HG03432 (cell line): ENCODE data around the gene SGIP1.

ENCODE experiments used
- ATAC-seq: cut with Tn5 transposase; IDR thresholded peaks from one replicate; pipeline ENCODE4 v1.9.1; 2021; ENCODE audit warnings: mild to moderate bottlenecking, moderate library complexity; ENCODE audit not compliant: unreplicated experiment

SGIP1 gene

GRCh38 chr1:66599899-66600737 lies 66.2 kb downstream of the SGIP1 start:
- no peak for ATAC-seq

GRCh38 chr1:66605419-66605997 lies 71.6 kb downstream of the SGIP1 start:
- no peak for ATAC-seq

GRCh38 chr1:66606362-66607065 lies 72.6 kb downstream of the SGIP1 start:
- ATAC-seq, result no peak

- no peak for ATAC-seq
Observed at GRCh38 chr1:66607458-66607857, 73.5 kb downstream of the SGIP1 start.

- ATAC-seq, result no peak
Observed at GRCh38 chr1:66613187-66613586, 79.2 kb downstream of the SGIP1 start.

- no peak for ATAC-seq
Observed at GRCh38 chr1:66617362-66618184, 83.6 kb downstream of the SGIP1 start.

GRCh38 chr1:66618390-66618789 lies 84.4 kb downstream of the SGIP1 start:
- ATAC-seq, result no peak

GRCh38 chr1:66623812-66624211 lies 89.9 kb downstream of the SGIP1 start:
- no peak for ATAC-seq

- no peak for ATAC-seq
Observed at GRCh38 chr1:66624412-66625060, 90.6 kb downstream of the SGIP1 start.

GRCh38 chr1:66626261-66626660 lies 92.3 kb downstream of the SGIP1 start:
- ATAC-seq, result no peak

- no peak for ATAC-seq
Observed at GRCh38 chr1:66628926-66629325, 95.0 kb downstream of the SGIP1 start.

GRCh38 chr1:66633159-66633558 lies 99.2 kb downstream of the SGIP1 start:
- ATAC-seq, result no peak

- ATAC-seq, result no peak
Observed at GRCh38 chr1:66637146-66637545, 103.2 kb downstream of the SGIP1 start.

- ATAC-seq, result no peak
Observed at GRCh38 chr1:66641891-66642473, 108.0 kb downstream of the SGIP1 start.

- ATAC-seq, result no peak
Observed at GRCh38 chr1:66642992-66643391, 109.0 kb downstream of the SGIP1 start.

- no peak for ATAC-seq
Observed at GRCh38 chr1:66644331-66644730, 110.4 kb downstream of the SGIP1 start.

- peak; percentile 86 for ATAC-seq
Observed at GRCh38 chr1:66648901-66649595, 115.1 kb downstream of the SGIP1 start.

GRCh38 chr1:66652556-66652955 lies 118.6 kb downstream of the SGIP1 start:
- no peak for ATAC-seq

GRCh38 chr1:66654643-66655042 lies 120.7 kb downstream of the SGIP1 start:
- ATAC-seq, result no peak

GRCh38 chr1:66671455-66671854 lies 137.5 kb downstream of the SGIP1 start:
- ATAC-seq, result no peak
